Glutamatergic neuron (in vitro differentiated cells): ENCODE data around the gene ANTXR1. TPM values are rescaled to one million over a fixed set of nuclear protein-coding genes. Genes with fewer than 3 reads are reported as not detected.

Experiments
- DNase-seq: peaks from one replicate; pipeline ENCODE4 v3.0.0; 2022
- H3K27ac Mint-ChIP-seq: one replicate; pipeline ENCODE4 v1.8.0; 2020; ENCODE audit warnings: mild to moderate bottlenecking, mixed read lengths, inconsistent platforms; ENCODE audit not compliant: unreplicated experiment
- H3K27me3 Mint-ChIP-seq: one replicate; pipeline ENCODE4 v1.8.0; 2020; ENCODE audit warnings: mild to moderate bottlenecking, moderate library complexity, mixed read lengths, inconsistent platforms; ENCODE audit not compliant: unreplicated experiment
- H3K36me3 Mint-ChIP-seq: one replicate; pipeline ENCODE4 v1.8.0; 2020; ENCODE audit warnings: mild to moderate bottlenecking, mixed read lengths, inconsistent platforms; ENCODE audit not compliant: unreplicated experiment
- H3K4me1 Mint-ChIP-seq: one replicate; pipeline ENCODE4 v1.8.0; 2020; ENCODE audit warnings: mild to moderate bottlenecking, low read depth, mixed read lengths, inconsistent platforms; ENCODE audit not compliant: unreplicated experiment
- H3K4me3 Mint-ChIP-seq: one replicate; pipeline ENCODE4 v1.8.0; 2020; ENCODE audit warnings: mild to moderate bottlenecking, mixed read lengths, inconsistent platforms; ENCODE audit not compliant: unreplicated experiment
- H3K9me3 Mint-ChIP-seq: one replicate; pipeline ENCODE4 v1.8.0; 2020; ENCODE audit warnings: mild to moderate bottlenecking, moderate library complexity, mixed read lengths, inconsistent platforms; ENCODE audit not compliant: unreplicated experiment
- total RNA-seq: library from RNA; stranded (reverse); fragmentation: NEBNext Ultra II Directional; extraction: Animal tissue kit (Norgen Biotek cat#: 25700); gene quantifications from one replicate; pipeline ENCODE4 v1.2.1, GENCODE V29; 2021; ENCODE audit not compliant: unreplicated experiment
- TF ChIP-seq, protein P1 (sequence below): fragments of 200-600 bp; sonication (generic); IDR thresholded peaks from one replicate; pipeline ENCODE4 v1.5.0; 2021; ENCODE audit not compliant: partially characterized antibody, unreplicated experiment

The ANTXR1 gene
- total RNA-seq, 1 donor from 2014 or later, result 26.7 TPM

DNA sequence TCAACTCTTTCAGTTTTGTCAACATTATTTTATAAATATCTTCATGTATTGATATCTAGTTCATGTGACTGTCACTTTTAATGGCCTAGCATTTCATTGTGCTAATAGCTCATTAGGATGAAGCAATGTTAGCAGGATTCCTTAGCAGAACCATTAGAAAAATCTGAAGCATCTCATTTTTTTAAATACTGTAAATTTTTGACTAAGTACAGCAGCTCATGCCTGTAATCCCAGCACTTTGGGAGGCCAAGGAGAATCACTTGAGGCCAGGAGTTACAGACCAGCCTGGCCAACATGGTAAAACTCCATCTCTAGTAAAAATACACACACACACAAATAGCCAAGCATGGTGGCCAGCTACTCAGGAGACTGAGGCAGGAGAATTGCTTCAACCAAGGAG is 15.6 kb upstream of the ANTXR1 start:
- Mint-ChIP-seq H3K9me3 (peaks cover 5% of the 10 kb centered on the region), H3K4me1 (no peaks in the 10 kb centered on the region), H3K27ac (no peak overlapping the region), H3K27me3 (no peaks in the 10 kb centered on the region), H3K36me3 (peaks cover 13% of the 10 kb centered on the region), H3K4me3 (no peak overlapping the region)
- TF ChIP-seq, protein P1, sequence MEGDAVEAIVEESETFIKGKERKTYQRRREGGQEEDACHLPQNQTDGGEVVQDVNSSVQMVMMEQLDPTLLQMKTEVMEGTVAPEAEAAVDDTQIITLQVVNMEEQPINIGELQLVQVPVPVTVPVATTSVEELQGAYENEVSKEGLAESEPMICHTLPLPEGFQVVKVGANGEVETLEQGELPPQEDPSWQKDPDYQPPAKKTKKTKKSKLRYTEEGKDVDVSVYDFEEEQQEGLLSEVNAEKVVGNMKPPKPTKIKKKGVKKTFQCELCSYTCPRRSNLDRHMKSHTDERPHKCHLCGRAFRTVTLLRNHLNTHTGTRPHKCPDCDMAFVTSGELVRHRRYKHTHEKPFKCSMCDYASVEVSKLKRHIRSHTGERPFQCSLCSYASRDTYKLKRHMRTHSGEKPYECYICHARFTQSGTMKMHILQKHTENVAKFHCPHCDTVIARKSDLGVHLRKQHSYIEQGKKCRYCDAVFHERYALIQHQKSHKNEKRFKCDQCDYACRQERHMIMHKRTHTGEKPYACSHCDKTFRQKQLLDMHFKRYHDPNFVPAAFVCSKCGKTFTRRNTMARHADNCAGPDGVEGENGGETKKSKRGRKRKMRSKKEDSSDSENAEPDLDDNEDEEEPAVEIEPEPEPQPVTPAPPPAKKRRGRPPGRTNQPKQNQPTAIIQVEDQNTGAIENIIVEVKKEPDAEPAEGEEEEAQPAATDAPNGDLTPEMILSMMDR, result no peak
- no peak for DNase-seq

DNA sequence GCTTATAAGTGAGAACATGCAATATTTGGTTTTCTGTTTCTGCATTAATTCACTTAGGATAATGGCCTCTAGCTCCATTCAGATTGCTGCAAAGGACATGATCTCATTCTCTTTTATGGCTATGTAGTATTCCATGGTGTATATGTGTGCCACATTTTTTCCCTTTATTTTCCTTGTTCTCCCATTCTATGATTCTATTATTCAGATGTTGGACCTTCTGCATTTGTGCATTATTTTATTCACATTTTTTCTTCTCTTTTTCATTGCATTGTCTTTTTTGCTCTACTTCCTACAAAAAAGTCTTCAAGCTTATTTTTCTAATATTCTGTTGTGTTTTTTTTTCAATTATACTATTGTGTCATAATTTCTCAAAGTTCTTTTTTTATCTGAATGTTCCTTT is 11.1 kb upstream of the ANTXR1 start:
- Mint-ChIP-seq H3K36me3 (peaks cover 23% of the 10 kb centered on the region), H3K9me3 (peaks cover 7% of the 10 kb centered on the region), H3K27ac (no peak overlapping the region), H3K4me1 (no peaks in the 10 kb centered on the region), H3K27me3 (no peaks in the 10 kb centered on the region), H3K4me3 (no peak overlapping the region)
- no peak for DNase-seq
- TF ChIP-seq, protein P1, result no peak

DNA sequence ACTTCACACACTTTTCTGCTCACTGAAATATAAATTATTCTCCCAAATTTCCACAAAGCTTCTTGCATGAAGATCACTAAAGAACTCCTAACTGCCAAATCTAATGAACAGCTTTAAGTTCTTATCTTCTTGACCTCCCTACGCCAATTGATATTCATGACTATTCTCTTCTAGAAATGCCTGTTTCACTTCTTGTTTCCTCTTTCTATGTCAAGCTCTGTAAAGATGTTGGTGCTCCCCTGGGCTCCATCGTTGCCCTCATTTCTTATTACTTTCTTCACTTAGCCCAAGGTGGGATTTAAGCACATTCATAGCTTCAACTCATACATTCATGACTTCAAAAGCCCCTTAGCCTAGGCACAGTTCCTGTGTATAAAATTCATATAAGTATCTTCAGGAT is 9.2 kb upstream of the ANTXR1 start:
- Mint-ChIP-seq H3K27ac (no peak overlapping the region), H3K9me3 (peaks cover 7% of the 10 kb centered on the region), H3K36me3 (peaks cover 23% of the 10 kb centered on the region), H3K4me1 (no peaks in the 10 kb centered on the region), H3K27me3 (no peaks in the 10 kb centered on the region), H3K4me3 (no peak overlapping the region)
- no peak for DNase-seq
- TF ChIP-seq, protein P1, result no peak

DNA sequence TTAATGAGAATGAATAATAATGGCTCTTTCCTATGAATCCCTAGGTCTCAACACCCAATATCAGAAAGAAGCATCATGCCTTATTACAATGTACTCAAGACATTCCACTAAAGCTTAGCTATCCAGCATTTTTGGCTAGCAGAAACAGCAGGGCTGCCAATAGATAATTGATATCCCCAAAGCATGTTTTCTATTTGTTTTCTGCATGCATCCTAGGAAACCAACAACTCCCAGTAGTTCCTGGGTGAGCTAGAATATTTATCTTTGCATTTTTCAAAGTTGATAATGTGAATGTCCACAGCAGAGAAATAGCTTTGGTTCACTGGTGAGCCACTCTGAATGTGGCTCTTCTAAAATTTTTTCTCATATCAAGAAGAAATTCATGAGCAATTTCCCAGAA is 5.8 kb upstream of the ANTXR1 start:
- Mint-ChIP-seq H3K9me3 (peaks cover 6% of the 10 kb centered on the region), H3K27me3 (no peaks in the 10 kb centered on the region), H3K27ac (no peak overlapping the region), H3K4me3 (no peak overlapping the region), H3K36me3 (peaks cover 12% of the 10 kb centered on the region), H3K4me1 (no peaks in the 10 kb centered on the region)
- no peak for DNase-seq
- TF ChIP-seq, protein P1, result no peak

DNA sequence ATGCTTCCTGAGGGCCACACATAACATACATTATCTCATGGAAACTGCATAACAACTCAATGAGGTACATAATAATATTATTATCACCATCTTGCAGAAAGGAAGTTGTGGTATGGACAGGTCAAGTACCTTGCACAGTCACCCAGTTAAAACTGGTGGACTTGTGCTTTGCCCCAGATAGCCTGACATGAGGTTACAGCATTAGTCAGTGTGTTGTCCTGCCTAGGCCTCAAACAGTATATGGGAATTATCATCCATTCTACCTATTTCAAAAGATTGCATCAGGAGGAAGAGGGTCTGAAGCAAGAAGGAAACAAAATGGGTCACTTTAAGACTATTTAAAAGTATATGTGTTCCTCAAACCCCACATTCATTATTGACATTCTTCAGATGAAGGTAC is 5.4 kb upstream of the ANTXR1 start:
- TF ChIP-seq, protein P1, result no peak
- Mint-ChIP-seq H3K4me3 (no peak overlapping the region), H3K27ac (no peak overlapping the region), H3K36me3 (peaks cover 9% of the 10 kb centered on the region), H3K4me1 (no peaks in the 10 kb centered on the region), H3K27me3 (peaks cover 1% of the 10 kb centered on the region), H3K9me3 (peaks cover 6% of the 10 kb centered on the region)
- no peak for DNase-seq
